GM12873 (cell line): ENCODE measurements around the gene FBXL17.

Experiments used
- CTCF ChIP-seq: IDR thresholded peaks from 2 replicates; pipeline ENCODE4 v1.5.1; 2012; ENCODE audit warnings: low read depth, mild to moderate bottlenecking, moderate library complexity, low read length, control low read depth; ENCODE audit not compliant: insufficient read depth; ENCODE audit errors: missing control alignments

FBXL17 gene

GRCh38 chr5:107887166-107887943, 494.5 kb downstream of the FBXL17 start:
- no peak for TF ChIP-seq CTCF

- TF ChIP-seq CTCF, result no peak
Observed at GRCh38 chr5:107885601-107886000, 496.3 kb downstream of the FBXL17 start.

GRCh38 chr5:107884871-107885270, 497.0 kb downstream of the FBXL17 start:
- TF ChIP-seq CTCF, result no peak

GRCh38 chr5:107878661-107879060, 503.2 kb downstream of the FBXL17 start:
- TF ChIP-seq CTCF, result no peak

GRCh38 chr5:107876906-107877305, 505.0 kb downstream of the FBXL17 start:
- TF ChIP-seq CTCF, result no peak

GRCh38 chr5:107876261-107876660, 505.6 kb downstream of the FBXL17 start:
- TF ChIP-seq CTCF, result no peak

GRCh38 chr5:107875833-107876232, 506.1 kb downstream of the FBXL17 start:
- TF ChIP-seq CTCF, result no peak

GRCh38 chr5:107874795-107875194, 507.1 kb downstream of the FBXL17 start:
- TF ChIP-seq CTCF, result no peak
